ENCODE measurements around the gene EPB41L4A.

Gene EPB41L4A

GRCh38 chr5:112200131-112200530 lies 218.9 kb downstream of the EPB41L4A start:
- ATAC-seq (replicated peaks) = peak in 1 of 2 donors; percentile 80
- no peak overlapping the region for H3K4me3 Mint-ChIP-seq
- peak overlapping the region; percentile 33 for H3K27ac Mint-ChIP-seq
- no peaks in the 10 kb centered on the region for H3K9me3 Mint-ChIP-seq
- H3K4me1 Mint-ChIP-seq = peaks cover 0 to 5% of the 10 kb centered on the region in 2 donors
- H3K27me3 Mint-ChIP-seq = peaks cover 20 to 28% of the 10 kb centered on the region in 2 donors
- no peak for DNase-seq
- peaks cover 0 to 4% of the 10 kb centered on the region in 2 donors for H3K36me3 Mint-ChIP-seq

- Mint-ChIP-seq H3K27ac (no peak overlapping the region), H3K9me3 (no peaks in the 10 kb centered on the region), H3K27me3 (peaks cover 8 to 19% of the 10 kb centered on the region in 2 donors), H3K36me3 (peaks cover 0 to 4% of the 10 kb centered on the region in 2 donors), H3K4me3 (no peak overlapping the region), H3K4me1 (peaks cover 0 to 2% of the 10 kb centered on the region in 2 donors)
- DNase-seq (no peak), ATAC-seq (replicated peaks) (no peak)
These were observed 222.5 kb downstream of the EPB41L4A start for GRCh38 chr5:112196584-112196983.

GRCh38 chr5:112195924-112196323 lies 223.2 kb downstream of the EPB41L4A start:
- Mint-ChIP-seq H3K4me1 (peaks cover 0 to 2% of the 10 kb centered on the region in 2 donors), H3K36me3 (peaks cover 0 to 4% of the 10 kb centered on the region in 2 donors), H3K9me3 (no peaks in the 10 kb centered on the region), H3K4me3 (no peak overlapping the region), H3K27me3 (peaks cover 8 to 20% of the 10 kb centered on the region in 2 donors), H3K27ac (no peak overlapping the region)
- ATAC-seq (replicated peaks) (no peak), DNase-seq (no peak)

GRCh38 chr5:112192866-112193265 lies 226.2 kb downstream of the EPB41L4A start:
- Mint-ChIP-seq H3K27ac (no peak overlapping the region), H3K9me3 (no peaks in the 10 kb centered on the region), H3K4me3 (no peak overlapping the region), H3K36me3 (no peaks in the 10 kb centered on the region), H3K4me1 (no peaks in the 10 kb centered on the region), H3K27me3 (peaks cover 13 to 27% of the 10 kb centered on the region in 2 donors)
- ATAC-seq (replicated peaks) (no peak), DNase-seq (no peak)

GRCh38 chr5:112192072-112192471 lies 227.0 kb downstream of the EPB41L4A start:
- Mint-ChIP-seq H3K9me3 (no peaks in the 10 kb centered on the region), H3K36me3 (no peaks in the 10 kb centered on the region), H3K4me1 (no peaks in the 10 kb centered on the region), H3K27ac (no peak overlapping the region), H3K4me3 (no peak overlapping the region), H3K27me3 (peaks cover 13 to 27% of the 10 kb centered on the region in 2 donors)
- DNase-seq (no peak), ATAC-seq (replicated peaks) (no peak)

GRCh38 chr5:112189391-112189790 lies 229.7 kb downstream of the EPB41L4A start:
- H3K27ac Mint-ChIP-seq = no peak overlapping the region
- H3K4me1 Mint-ChIP-seq = no peaks in the 10 kb centered on the region

GRCh38 chr5:112186401-112186990 lies 232.6 kb downstream of the EPB41L4A start:
- Mint-ChIP-seq H3K9me3 (no peaks in the 10 kb centered on the region), H3K36me3 (no peaks in the 10 kb centered on the region), H3K4me3 (no peak overlapping the region), H3K4me1 (no peaks in the 10 kb centered on the region), H3K27me3 (peaks cover 13 to 26% of the 10 kb centered on the region in 2 donors), H3K27ac (no peak overlapping the region)
- DNase-seq (no peak), ATAC-seq (replicated peaks) (peak in 1 of 2 donors; percentile 57)

More at GRCh38 chr5:112189391-112189790, 229.7 kb downstream of the EPB41L4A start:
- DNase-seq (no peak), ATAC-seq (replicated peaks) (no peak)
- no peaks in the 10 kb centered on the region for H3K9me3 Mint-ChIP-seq
- no peak overlapping the region for H3K4me3 Mint-ChIP-seq
- no peaks in the 10 kb centered on the region for H3K36me3 Mint-ChIP-seq
- peaks cover 13 to 27% of the 10 kb centered on the region in 2 donors for H3K27me3 Mint-ChIP-seq

- Mint-ChIP-seq H3K4me1 (no peaks in the 10 kb centered on the region), H3K27me3 (peaks cover 18 to 22% of the 10 kb centered on the region in 2 donors), H3K9me3 (no peaks in the 10 kb centered on the region), H3K27ac (no peak overlapping the region), H3K36me3 (no peaks in the 10 kb centered on the region), H3K4me3 (no peak overlapping the region)
- no peak for ATAC-seq (replicated peaks)
- no peak for DNase-seq
These were observed 235.2 kb downstream of the EPB41L4A start for GRCh38 chr5:112183874-112184273.

GRCh38 chr5:112183103-112183711 lies 235.9 kb downstream of the EPB41L4A start:
- DNase-seq (no peak), ATAC-seq (replicated peaks) (no peak)
- Mint-ChIP-seq H3K36me3 (no peaks in the 10 kb centered on the region), H3K27ac (no peak overlapping the region), H3K4me3 (no peak overlapping the region), H3K9me3 (no peaks in the 10 kb centered on the region), H3K27me3 (peaks cover 17% of the 10 kb centered on the region in 2 donors), H3K4me1 (no peaks in the 10 kb centered on the region)

GRCh38 chr5:112179290-112179689 lies 239.8 kb downstream of the EPB41L4A start:
- Mint-ChIP-seq H3K27me3 (peaks cover 17 to 26% of the 10 kb centered on the region in 2 donors), H3K4me1 (peaks cover 2 to 7% of the 10 kb centered on the region in 2 donors), H3K36me3 (no peaks in the 10 kb centered on the region), H3K4me3 (no peak overlapping the region), H3K9me3 (no peaks in the 10 kb centered on the region), H3K27ac (no peak overlapping the region)
- ATAC-seq (replicated peaks) (no peak), DNase-seq (no peak)

- Mint-ChIP-seq H3K27me3 (peaks cover 12 to 19% of the 10 kb centered on the region in 2 donors), H3K36me3 (peaks cover 2 to 3% of the 10 kb centered on the region in 2 donors), H3K4me3 (no peak overlapping the region), H3K9me3 (no peaks in the 10 kb centered on the region), H3K4me1 (peaks cover 2 to 7% of the 10 kb centered on the region in 2 donors), H3K27ac (no peak overlapping the region)
- ATAC-seq (replicated peaks) = peak; percentile 78 to 90
- peak; percentile 11 for DNase-seq
These were observed 244.0 kb downstream of the EPB41L4A start for GRCh38 chr5:112174959-112175594.

- ATAC-seq (replicated peaks) (peak in 1 of 2 donors; percentile 14), DNase-seq (no peak)
- Mint-ChIP-seq H3K27ac (no peak overlapping the region), H3K9me3 (no peaks in the 10 kb centered on the region), H3K4me3 (no peak overlapping the region), H3K4me1 (peaks cover 15 to 17% of the 10 kb centered on the region in 2 donors), H3K36me3 (peaks cover 38 to 43% of the 10 kb centered on the region in 2 donors), H3K27me3 (no peaks in the 10 kb centered on the region)
These were observed 253.0 kb downstream of the EPB41L4A start for GRCh38 chr5:112165897-112166737.

- DNase-seq = no peak
These were observed 253.7 kb downstream of the EPB41L4A start for GRCh38 chr5:112165399-112165798.

GRCh38 chr5:112163435-112163834 lies 255.6 kb downstream of the EPB41L4A start:
- peaks cover 3 to 4% of the 10 kb centered on the region in 2 donors for H3K9me3 Mint-ChIP-seq
- no peaks in the 10 kb centered on the region for H3K27me3 Mint-ChIP-seq
- H3K4me1 Mint-ChIP-seq = peaks cover 23 to 24% of the 10 kb centered on the region in 2 donors
- peaks cover 37 to 41% of the 10 kb centered on the region in 2 donors for H3K36me3 Mint-ChIP-seq
- ATAC-seq (replicated peaks) = no peak
- H3K27ac Mint-ChIP-seq = peak overlapping the region; percentile 75
- H3K4me3 Mint-ChIP-seq = peak overlapping the region in 1 of 2 donors; percentile 13
- DNase-seq = no peak

More at GRCh38 chr5:112165399-112165798, 253.7 kb downstream of the EPB41L4A start:
- ATAC-seq (replicated peaks) = no peak
- H3K27me3 Mint-ChIP-seq = no peaks in the 10 kb centered on the region
- peak overlapping the region; percentile 27 for H3K27ac Mint-ChIP-seq
- H3K36me3 Mint-ChIP-seq = peaks cover 39 to 42% of the 10 kb centered on the region in 2 donors
- peaks cover 2% of the 10 kb centered on the region in 2 donors for H3K9me3 Mint-ChIP-seq
- no peak overlapping the region for H3K4me3 Mint-ChIP-seq
- peaks cover 18 to 21% of the 10 kb centered on the region in 2 donors for H3K4me1 Mint-ChIP-seq
